OCI-LY3 (cell line): Measurements from ENCODE around the gene TBXA2R.

Experiments used
- H2AFZ ChIP-seq: fragments of 200-600, 300-600 bp; shearing (Covaris generic); 2 replicates; pipeline ENCODE4 v1.6.0; 2014; ENCODE audit warnings: antibody characterized with exemption, low read depth, low read length
- H3K27ac ChIP-seq: fragments of 200-600, 300-600 bp; sonication (generic); 2 replicates; pipeline ENCODE4 v1.5.1; 2014; ENCODE audit warnings: mild to moderate bottlenecking, low read length, moderate library complexity, mixed read lengths
- H3K27me3 ChIP-seq: fragments of 200-600, 300-600 bp; sonication (generic); 2 replicates; pipeline ENCODE4 v1.6.1; 2014; ENCODE audit warnings: low read depth, low read length, mixed read lengths
- H3K36me3 ChIP-seq: fragments of 200-600, 300-600 bp; sonication (generic); replicated peaks from 2 replicates; pipeline ENCODE3; 2014; ENCODE audit warnings: low read depth, low read length, mixed read lengths
- H3K4me1 ChIP-seq: fragments of 300-600, 200-600 bp; sonication (generic); 2 replicates; pipeline ENCODE4 v1.6.1; 2014; ENCODE audit warnings: low read length, mixed read lengths
- H3K4me2 ChIP-seq: fragments of 200-600, 300-600 bp; sonication (generic); 2 replicates; pipeline ENCODE4 v1.6.1; 2014; ENCODE audit warnings: low read length, mixed read lengths
- H3K4me3 ChIP-seq: fragments of 300-600, 200-600 bp; sonication (generic); 2 replicates; pipeline ENCODE4 v1.5.1; 2014; ENCODE audit warnings: antibody characterized with exemption, mild to moderate bottlenecking, low read length, moderate library complexity
- H3K79me2 ChIP-seq: fragments of 300-600, 200-600 bp; shearing (Covaris generic); 2 replicates; pipeline ENCODE4 v1.6.1; 2014; ENCODE audit warnings: mild to moderate bottlenecking, low read length, mixed read lengths
- H3K9ac ChIP-seq: fragments of 300-600, 200-600 bp; shearing (Covaris generic); 2 replicates; pipeline ENCODE4 v1.6.0; 2014; ENCODE audit warnings: mild to moderate bottlenecking, low read length, moderate library complexity
- H3K9me3 ChIP-seq: fragments of 200-600, 300-600 bp; shearing (Covaris generic); 2 replicates; pipeline ENCODE4 v1.6.1; 2014; ENCODE audit warnings: low read length, mixed read lengths; ENCODE audit not compliant: insufficient read depth
- H4K20me1 ChIP-seq: fragments of 200-600, 300-600 bp; sonication (generic); 2 replicates; pipeline ENCODE4 v1.6.1; 2016; ENCODE audit warnings: low read length, mixed read lengths; ENCODE audit not compliant: insufficient read depth
- EZH2phosphoT487 ChIP-seq: fragments of 200-600 bp; shearing (Covaris generic); IDR thresholded peaks from 2 replicates; pipeline ENCODE4 v1.6.1; 2018; ENCODE audit warnings: antibody characterized with exemption, mixed run types, low read depth
- TF ChIP-seq, protein P1 (sequence below): fragments of 200-600, 300-600 bp; sonication (generic); IDR thresholded peaks from 2 replicates; pipeline ENCODE4 v1.5.1; 2014; ENCODE audit warnings: antibody characterized with exemption, low read length, low read depth

The TBXA2R gene

DNA sequence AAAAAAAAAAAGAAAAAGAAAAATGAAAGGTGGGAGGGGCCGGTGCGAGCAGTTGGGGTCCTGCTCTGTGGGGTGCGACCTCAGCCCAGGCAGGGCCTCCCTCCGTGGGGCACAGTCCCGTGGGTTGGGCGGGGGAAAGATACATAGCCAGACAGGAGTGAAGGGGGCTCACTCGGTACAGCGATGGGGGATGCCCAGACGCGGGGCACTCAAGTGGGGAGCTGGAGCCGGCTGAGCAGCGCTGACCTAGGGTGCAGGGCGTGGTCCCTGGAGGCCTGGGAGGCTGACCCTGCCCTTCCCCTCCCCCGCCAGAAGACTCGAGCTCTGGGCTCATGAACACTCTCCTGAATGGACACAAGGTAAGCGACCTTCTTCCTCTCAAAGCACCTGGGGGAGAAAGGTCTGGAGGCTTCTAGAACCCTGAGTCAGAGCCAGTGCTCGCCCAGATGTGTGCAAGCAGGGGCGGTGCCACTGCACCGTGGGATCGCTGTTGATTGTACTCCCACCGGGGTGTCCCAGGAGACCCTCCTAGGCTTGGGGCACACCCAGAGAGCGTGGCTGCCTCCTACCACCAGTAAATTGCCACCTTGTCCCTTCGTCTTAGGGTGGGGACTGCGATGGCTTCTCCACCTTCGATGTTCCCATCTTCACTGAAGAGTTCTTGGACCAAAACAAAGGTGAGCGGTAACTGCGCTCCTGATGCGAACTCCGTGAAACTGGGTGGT lies 30.6 kb downstream of the TBXA2R start:
- peaks cover 5% of the 10 kb centered on the region; the same call in 1 of the 2 replicates for H4K20me1 ChIP-seq
- H3K9ac ChIP-seq: no peak overlapping the region
- H3K27ac ChIP-seq: no peak overlapping the region
- no peak overlapping the region for H3K4me2 ChIP-seq
- TF ChIP-seq, protein P1, sequence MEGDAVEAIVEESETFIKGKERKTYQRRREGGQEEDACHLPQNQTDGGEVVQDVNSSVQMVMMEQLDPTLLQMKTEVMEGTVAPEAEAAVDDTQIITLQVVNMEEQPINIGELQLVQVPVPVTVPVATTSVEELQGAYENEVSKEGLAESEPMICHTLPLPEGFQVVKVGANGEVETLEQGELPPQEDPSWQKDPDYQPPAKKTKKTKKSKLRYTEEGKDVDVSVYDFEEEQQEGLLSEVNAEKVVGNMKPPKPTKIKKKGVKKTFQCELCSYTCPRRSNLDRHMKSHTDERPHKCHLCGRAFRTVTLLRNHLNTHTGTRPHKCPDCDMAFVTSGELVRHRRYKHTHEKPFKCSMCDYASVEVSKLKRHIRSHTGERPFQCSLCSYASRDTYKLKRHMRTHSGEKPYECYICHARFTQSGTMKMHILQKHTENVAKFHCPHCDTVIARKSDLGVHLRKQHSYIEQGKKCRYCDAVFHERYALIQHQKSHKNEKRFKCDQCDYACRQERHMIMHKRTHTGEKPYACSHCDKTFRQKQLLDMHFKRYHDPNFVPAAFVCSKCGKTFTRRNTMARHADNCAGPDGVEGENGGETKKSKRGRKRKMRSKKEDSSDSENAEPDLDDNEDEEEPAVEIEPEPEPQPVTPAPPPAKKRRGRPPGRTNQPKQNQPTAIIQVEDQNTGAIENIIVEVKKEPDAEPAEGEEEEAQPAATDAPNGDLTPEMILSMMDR: no peak
- no peak for TF ChIP-seq EZH2phosphoT487
- H3K36me3 ChIP-seq: peaks cover 11% of the 10 kb centered on the region
- no peaks in the 10 kb centered on the region for H3K27me3 ChIP-seq
- H3K79me2 ChIP-seq: peaks cover 8% of the 10 kb centered on the region; the same call in 1 of the 2 replicates
- H3K9me3 ChIP-seq: no peaks in the 10 kb centered on the region
- H2AFZ ChIP-seq: no peak overlapping the region
- peaks cover 10% of the 10 kb centered on the region for H3K4me1 ChIP-seq
- no peak overlapping the region for H3K4me3 ChIP-seq

DNA sequence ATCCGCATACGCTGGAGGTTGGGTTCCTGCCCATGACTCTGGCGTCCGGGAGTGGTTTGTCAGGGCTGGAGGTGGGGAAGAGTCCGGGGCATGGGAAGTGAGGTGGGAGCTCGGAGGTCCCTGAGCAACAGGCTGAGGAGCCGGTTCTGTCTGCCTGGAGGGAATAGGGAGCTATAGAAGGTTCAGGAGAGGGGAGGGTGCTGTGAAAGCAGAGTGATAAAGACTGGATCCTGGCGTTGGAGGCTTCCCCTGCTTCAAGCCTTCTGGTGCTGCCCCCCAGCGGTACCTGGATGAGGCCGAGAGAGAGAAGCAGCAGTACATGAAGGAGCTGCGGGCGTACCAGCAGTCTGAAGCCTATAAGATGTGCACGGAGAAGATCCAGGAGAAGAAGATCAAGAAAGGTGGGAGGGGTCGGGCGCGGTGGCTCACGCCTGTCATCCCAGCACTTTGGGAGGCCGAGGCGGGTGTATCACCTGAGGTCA lies 31.4 kb downstream of the TBXA2R start:
- Histone ChIP-seq H3K4me3 (no peak overlapping the region), H3K4me2 (no peak overlapping the region), H3K9me3 (no peaks in the 10 kb centered on the region), H4K20me1 (peaks cover 5% of the 10 kb centered on the region; the same call in 1 of the 2 replicates), H3K4me1 (peaks cover 10% of the 10 kb centered on the region), H2AFZ (no peak overlapping the region), H3K36me3 (peaks cover 11% of the 10 kb centered on the region), H3K79me2 (peaks cover 8% of the 10 kb centered on the region; the same call in 1 of the 2 replicates), H3K27me3 (no peaks in the 10 kb centered on the region), H3K27ac (no peak overlapping the region), H3K9ac (no peak overlapping the region)
- TF ChIP-seq EZH2phosphoT487: no peak
- TF ChIP-seq, protein P1: peak; percentile 64

DNA sequence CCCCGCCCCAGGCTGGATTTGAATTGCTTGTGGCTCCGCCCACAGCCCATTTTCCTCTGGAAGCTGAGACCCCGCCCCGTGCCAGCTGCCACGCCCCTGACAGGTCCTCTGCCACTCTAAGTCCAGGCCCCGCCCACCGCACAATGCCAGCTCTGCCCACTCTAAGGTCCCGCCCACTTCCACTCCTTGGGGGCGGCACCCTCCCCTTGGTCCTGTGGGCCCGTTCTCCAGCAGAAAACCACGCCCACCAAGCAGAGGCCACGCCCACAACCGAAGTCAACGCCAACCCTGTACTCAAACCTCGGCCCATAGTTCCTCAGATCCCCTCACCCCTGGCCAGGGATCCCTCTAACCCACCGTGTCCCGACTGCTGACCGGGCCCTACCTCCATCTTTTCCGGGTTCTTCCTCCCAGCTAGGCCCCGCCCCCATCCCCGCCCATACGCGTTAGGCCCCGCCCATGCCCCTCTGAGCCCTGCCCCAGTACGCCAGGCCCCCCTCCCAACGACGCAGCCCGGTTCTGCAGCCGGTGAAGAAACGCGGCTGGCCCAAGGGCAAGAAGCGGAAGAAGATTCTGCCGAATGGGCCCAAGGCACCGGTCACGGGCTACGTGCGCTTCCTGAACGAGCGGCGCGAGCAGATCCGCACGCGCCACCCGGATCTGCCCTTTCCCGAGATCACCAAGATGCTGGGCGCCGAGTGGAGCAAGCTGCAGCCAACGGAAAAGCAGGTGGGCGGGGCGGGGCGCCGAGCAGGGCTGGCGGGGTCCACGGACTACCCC lies 32.6 kb downstream of the TBXA2R start:
- Histone ChIP-seq H3K4me2 (peak overlapping the region; percentile 91), H3K27ac (no peak overlapping the region), H3K9me3 (no peaks in the 10 kb centered on the region), H3K27me3 (no peaks in the 10 kb centered on the region), H4K20me1 (peaks cover 5% of the 10 kb centered on the region; the same call in 1 of the 2 replicates), H3K4me1 (peaks cover 10% of the 10 kb centered on the region), H3K79me2 (peaks cover 8% of the 10 kb centered on the region; the same call in 1 of the 2 replicates), H3K4me3 (peak overlapping the region; percentile 91), H3K9ac (no peak overlapping the region), H2AFZ (no peak overlapping the region), H3K36me3 (peaks cover 11% of the 10 kb centered on the region)
- TF ChIP-seq, protein P1: no peak
- TF ChIP-seq EZH2phosphoT487: no peak
